GM19438 (cell line): Measurements from ENCODE around the gene PLAC1.

Source experiments
- ATAC-seq: cut with Tn5 transposase; IDR thresholded peaks from one replicate; pipeline ENCODE4 v1.9.1; 2021; ENCODE audit warnings: low read depth; ENCODE audit not compliant: unreplicated experiment

Gene PLAC1

DNA sequence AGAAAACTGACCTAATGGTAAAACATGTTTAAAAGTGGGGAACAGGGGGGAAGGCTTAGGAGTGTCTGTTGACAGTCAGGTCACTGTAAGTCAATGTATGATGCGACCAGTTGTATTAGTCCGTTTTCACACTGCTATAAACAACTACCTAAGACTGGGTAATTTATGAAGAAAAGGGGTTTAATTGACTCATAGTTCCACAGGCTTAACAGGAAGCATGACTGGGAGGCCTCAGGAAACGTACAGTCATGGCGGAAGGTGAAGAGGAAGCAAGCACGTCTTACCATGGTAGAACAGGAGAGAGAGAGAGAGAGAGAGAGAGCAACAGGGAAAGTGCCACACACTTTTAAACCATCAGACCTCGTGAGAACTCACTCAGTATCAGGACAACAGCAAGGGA is 13.0 kb upstream of the PLAC1 start:
- no peak for ATAC-seq

GRCh38 chrX:134670134-134670924 is 12.1 kb upstream of the PLAC1 start:
- no peak for ATAC-seq

DNA sequence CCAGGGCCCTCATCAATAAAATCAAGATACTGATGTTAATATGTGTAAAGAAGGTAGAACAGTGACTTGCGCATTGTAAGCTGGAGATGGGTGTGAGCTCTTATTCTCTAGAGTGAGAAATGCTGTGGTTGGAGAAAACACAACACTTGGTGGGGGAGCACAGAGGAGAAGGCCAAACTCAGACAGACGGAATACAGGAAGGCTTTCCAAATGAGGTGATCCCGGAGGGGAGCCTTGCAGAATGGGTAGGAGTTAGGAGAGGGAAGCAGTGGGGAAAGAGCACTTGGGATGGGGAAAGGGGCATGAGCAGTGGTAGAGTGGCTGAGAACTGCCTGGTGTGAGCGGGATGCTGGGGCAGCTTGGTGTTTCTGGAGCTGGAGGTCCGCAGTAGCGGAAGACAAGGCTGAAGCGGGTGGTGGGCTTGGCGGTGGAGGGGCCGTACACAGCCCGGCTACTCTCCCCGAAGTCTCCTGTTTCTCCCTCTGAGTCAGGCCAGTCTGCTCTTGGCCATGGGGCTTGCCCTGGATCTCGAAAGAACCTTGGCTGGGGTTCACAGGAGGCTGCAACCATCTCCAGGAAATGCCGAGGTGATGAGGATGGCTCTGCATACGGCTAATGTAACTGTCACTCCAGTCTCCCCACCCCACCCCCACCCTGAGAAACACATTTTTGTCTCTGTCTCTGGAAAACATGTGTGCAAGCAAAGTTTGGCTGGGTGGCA is 11.3 kb upstream of the PLAC1 start:
- ATAC-seq, result no peak

GRCh38 chrX:134664202-134664601 is 5.9 kb upstream of the PLAC1 start:
- ATAC-seq, result no peak

GRCh38 chrX:134661295-134661694 is 3.0 kb upstream of the PLAC1 start:
- ATAC-seq, result no peak

DNA sequence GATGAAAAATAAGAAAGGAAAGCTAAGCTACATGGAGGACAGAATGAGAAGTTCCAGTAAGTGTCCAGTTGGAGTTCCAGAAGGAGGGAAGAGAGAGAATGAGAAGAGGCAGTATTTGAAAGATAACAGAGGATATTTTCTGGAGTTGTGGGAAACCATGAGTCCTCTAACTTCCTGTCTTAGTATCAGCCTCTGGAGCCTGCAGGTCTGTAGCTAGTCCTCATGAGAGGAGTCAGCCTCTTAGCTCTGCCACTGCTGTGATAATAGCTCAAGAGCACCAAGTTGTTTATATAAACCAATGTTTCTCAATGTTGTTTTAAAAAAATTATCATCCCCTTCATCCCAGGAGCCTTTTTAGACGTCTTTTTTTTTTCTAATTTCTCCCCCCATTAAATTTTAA is 2.4 kb upstream of the PLAC1 start:
- no peak for ATAC-seq

- no peak for ATAC-seq
Measured at GRCh38 chrX:134659761-134660160, 1.5 kb upstream of the PLAC1 start.

GRCh38 chrX:134658760-134659023 is 421 bp upstream of the PLAC1 start:
- ATAC-seq, result no peak

- no peak for ATAC-seq
Measured at GRCh38 chrX:134654398-134655012, 3.8 kb downstream of the PLAC1 start.

- ATAC-seq, result no peak
Measured at GRCh38 chrX:134653835-134654234, 4.4 kb downstream of the PLAC1 start.

- no peak for ATAC-seq
Measured at GRCh38 chrX:134650701-134651100, 7.6 kb downstream of the PLAC1 start.

DNA sequence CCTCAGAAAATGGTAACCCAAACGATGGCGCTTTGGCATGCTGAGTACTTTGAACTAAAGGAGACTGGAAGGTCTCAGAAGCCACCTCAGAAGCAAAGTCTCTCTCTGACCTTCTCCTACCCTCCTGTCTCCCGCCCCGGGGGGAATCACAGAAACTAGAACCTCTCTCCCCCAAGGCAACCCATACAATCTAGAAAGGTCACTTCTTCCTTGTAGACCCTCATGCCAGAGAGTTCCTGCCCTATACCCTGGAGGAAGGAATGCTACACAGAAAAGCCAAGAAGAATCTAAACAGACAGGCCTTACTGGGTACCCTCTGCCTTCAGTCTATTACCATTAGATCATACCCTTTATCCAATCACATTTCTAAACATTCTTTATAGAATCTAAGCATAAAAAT is 8.5 kb downstream of the PLAC1 start:
- no peak for ATAC-seq

- no peak for ATAC-seq
Measured at GRCh38 chrX:134647477-134647877, 10.8 kb downstream of the PLAC1 start.

GRCh38 chrX:134646691-134647090 is 11.6 kb downstream of the PLAC1 start:
- no peak for ATAC-seq

DNA sequence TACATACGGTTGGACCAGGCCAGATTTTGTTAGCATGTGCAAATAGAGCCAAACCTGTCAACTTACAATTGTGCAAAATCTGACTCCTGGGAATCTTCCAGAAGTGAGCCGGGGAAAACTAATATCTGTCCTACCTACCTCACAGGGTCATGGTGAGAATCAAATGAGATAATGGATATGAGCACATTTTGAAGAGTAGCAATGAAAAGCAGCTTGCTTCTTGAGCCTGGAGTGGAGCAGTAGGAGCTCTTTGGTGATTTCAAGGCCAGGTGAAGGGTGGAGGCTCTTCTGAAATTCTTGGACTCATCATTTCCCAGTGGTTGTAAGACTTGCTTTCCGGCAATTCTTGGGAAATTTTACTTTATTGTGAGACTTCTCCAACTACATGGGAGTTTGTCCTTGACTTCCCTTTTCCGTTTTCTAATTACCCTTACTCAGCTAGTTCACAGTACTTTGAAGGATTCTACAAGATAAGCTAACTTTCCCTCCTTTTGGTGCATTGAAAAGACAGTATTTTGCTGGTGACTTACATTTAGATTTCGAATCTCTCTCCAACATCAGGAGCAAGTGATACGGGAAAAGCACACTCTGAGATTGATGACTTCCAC is 12.2 kb downstream of the PLAC1 start:
- ATAC-seq, result no peak

DNA sequence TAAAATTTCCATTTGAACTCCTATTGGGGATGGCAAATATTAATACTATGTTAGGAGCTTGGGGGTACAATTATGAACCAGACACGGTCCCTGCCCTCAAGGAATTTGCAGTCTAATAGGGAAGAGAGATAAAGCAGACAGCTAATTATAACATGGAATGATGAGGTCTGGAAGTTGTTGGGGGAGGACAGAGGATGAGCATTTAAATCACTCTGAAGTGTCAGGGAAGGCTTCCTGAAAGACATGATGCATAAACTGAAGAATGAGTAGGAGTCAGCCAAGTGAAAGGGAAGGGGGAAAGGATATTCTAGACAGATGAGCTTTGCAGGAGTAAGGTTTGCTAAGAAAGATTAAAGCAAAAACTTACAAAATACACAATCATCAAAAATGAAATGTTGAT is 15.9 kb downstream of the PLAC1 start:
- ATAC-seq, result no peak

DNA sequence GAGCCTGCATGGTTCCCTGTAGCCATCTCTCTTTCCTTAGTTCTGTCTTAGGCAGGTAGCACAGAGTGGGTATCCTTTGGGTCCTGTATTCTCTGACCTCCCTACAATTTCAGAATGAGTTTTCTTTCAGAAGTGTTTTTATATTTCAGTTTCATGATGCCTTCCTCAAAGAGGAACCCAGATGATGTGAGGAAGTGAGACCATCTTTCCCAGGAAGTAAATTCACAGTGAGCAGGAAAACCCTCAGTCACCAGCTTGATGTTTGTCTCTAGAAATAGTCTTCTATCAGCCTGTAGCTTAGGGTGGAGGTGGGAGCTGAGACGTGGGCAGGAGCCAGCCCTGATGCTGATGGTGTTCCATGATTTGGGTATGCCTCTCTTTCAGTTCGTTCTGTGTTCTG is 16.9 kb downstream of the PLAC1 start:
- ATAC-seq, result no peak

- ATAC-seq, result no peak
Measured at GRCh38 chrX:134640914-134641313, 17.4 kb downstream of the PLAC1 start.

DNA sequence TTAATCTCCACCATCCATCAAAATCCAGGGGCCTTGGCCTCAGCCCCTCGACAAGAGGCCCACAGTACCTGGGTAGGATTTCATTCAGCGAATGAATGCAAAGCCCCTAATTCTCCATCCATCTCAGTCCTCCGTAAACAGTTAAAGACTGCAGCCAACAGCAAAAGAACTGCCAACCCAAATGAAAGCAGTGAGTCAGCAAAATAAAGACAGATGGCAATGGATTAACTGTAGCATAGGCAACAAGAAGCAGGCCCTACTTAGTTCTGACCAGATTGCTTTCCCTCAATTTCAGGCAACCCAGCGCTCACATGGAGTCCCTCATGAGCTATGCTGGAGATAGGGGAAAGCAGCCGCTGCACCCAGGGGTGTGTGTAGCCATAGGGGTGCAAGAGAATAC is 21.4 kb downstream of the PLAC1 start:
- ATAC-seq, result no peak

- ATAC-seq, result no peak
Measured at GRCh38 chrX:134634691-134635090, 23.6 kb downstream of the PLAC1 start.

- no peak for ATAC-seq
Measured at GRCh38 chrX:134633832-134634231, 24.4 kb downstream of the PLAC1 start.

GRCh38 chrX:134633394-134633793 is 24.9 kb downstream of the PLAC1 start:
- ATAC-seq, result no peak
